ENCODE measurements around the gene ZNF19. TPM values are rescaled to one million over a fixed set of nuclear protein-coding genes. Genes with fewer than 3 reads are reported as not detected.

The ZNF19 gene
- total RNA-seq, 6 donors from 2014 or later = 9.4 to 44.0 (median 18.6) TPM

DNA sequence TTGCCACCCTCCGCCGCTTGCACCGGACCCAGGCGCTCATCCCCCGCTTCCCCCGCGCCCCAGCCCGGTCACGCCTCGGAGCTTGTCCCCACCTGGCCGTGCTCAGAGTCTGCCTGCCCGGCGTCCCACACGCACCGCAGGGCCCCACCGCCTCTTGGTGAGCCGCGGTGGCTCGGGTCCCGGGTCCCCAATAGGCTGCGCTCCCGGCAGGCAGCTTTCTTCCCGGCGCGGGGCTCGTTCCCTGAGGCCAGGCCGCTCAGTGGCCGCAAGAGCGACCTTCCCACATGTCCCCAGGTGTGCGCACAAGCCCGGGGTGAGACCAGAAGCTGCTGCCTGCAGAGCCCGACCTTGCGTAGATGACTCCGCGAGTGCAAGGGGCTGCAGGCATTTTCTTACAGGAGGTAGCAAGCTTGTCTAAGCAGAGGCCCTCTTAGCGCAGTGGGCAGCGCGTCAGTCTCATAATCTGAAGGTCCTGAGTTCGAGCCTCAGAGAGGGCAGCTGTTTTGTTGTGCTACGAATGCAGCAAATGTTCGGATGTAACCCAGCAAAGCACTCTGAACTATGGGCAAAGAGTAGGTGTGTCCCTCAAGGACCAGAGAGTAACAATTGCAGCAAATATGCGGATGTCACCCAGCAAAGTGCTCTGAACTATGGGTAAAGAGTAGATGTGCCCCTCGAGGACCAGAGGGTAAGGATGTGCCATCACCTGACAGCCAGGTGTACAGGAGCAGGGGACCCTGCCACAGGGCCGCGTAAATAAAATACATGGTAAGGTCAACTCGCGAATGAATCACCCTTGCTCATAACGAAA lies 62.9 kb downstream of the ZNF19 start:
- Histone ChIP-seq H3K36me3 (no peaks in the 10 kb centered on the region), H3K9me3 (no peaks in the 10 kb centered on the region), H3K4me1 (peaks cover 0 to 9% (median 0%) of the 10 kb centered on the region in 4 donors), H3K4me3 (peak overlapping the region in 1 of 4 donors; percentile 36), H3K27ac (no peak overlapping the region), H3K27me3 (peaks cover 0 to 7% (median 3%) of the 10 kb centered on the region in 4 donors)
- ATAC-seq (ENCODE audit: low FRiP score in 2 of 2) (peak in 1 of 2 donors; percentile 7), DNase-seq (peak in 1 of 2 donors; percentile 76)
- TF ChIP-seq, protein P1, sequence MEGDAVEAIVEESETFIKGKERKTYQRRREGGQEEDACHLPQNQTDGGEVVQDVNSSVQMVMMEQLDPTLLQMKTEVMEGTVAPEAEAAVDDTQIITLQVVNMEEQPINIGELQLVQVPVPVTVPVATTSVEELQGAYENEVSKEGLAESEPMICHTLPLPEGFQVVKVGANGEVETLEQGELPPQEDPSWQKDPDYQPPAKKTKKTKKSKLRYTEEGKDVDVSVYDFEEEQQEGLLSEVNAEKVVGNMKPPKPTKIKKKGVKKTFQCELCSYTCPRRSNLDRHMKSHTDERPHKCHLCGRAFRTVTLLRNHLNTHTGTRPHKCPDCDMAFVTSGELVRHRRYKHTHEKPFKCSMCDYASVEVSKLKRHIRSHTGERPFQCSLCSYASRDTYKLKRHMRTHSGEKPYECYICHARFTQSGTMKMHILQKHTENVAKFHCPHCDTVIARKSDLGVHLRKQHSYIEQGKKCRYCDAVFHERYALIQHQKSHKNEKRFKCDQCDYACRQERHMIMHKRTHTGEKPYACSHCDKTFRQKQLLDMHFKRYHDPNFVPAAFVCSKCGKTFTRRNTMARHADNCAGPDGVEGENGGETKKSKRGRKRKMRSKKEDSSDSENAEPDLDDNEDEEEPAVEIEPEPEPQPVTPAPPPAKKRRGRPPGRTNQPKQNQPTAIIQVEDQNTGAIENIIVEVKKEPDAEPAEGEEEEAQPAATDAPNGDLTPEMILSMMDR (IDR thresholded peaks at IDR 0.05) = no peak
- TF ChIP-seq POLR2A (IDR thresholded peaks at IDR 0.05) = no peak
- no peak for TF ChIP-seq POLR2AphosphoS5 (IDR thresholded peaks at IDR 0.05)
- no peak for TF ChIP-seq EP300 (IDR thresholded peaks at IDR 0.05)
- 4 to 5% methylated on average over 31 to 41 of the region's 48 CpGs for WGBS, 2 donors

DNA sequence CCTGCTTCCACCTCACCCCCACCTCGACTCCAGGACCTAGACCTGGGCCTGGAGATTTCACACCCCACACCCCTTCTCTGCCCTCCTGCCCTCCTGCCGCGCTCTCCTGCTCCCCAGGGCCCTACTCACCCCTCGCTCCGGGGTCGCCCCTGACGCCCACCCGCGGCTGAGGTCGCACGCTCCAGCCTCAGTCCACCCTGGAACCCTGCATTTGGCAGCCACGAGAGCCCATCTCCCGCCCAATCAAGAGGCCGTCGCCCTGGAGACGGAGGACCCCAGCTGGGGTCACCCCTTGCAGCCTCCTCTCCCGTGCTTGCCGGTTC lies 63.4 kb downstream of the ZNF19 start:
- no peak overlapping the region for H3K27ac ChIP-seq
- H3K4me3 ChIP-seq = peak overlapping the region in 1 of 4 donors; percentile 36
- peak in 1 of 2 donors; percentile 7 for ATAC-seq (ENCODE audit: low FRiP score in 2 of 2)
- 13 to 19% methylated on average over 16 of the region's 18 CpGs for WGBS, 2 donors
- H3K36me3 ChIP-seq = no peaks in the 10 kb centered on the region
- H3K4me1 ChIP-seq = peaks cover 0 to 9% (median 0%) of the 10 kb centered on the region in 4 donors
- TF ChIP-seq, protein P1 (IDR thresholded peaks at IDR 0.05) = no peak
- TF ChIP-seq POLR2AphosphoS5 (IDR thresholded peaks at IDR 0.05) = no peak
- TF ChIP-seq EP300 (IDR thresholded peaks at IDR 0.05) = no peak
- TF ChIP-seq POLR2A (IDR thresholded peaks at IDR 0.05) = no peak
- DNase-seq = no peak
- H3K27me3 ChIP-seq = peaks cover 0 to 7% (median 3%) of the 10 kb centered on the region in 4 donors
- H3K9me3 ChIP-seq = no peaks in the 10 kb centered on the region

DNA sequence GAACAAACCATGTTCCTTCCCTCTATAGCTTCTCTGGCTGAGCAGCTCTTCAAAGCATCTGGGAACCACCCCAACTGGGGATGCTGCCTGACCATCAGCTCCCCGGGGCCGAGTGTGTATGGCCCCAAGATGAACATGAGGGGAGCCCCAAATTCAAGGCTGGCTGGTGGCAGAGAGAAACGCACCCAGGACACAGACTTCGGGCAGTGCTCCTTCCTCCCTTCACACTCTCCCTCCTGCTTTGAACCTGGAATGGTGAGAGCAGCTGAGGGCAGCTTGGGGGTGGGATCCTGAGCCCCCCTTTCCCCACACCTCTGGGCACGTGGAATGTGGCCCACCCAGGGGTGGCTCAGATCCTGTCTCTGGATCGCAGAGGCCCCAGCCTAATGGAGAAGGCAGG lies 64.5 kb downstream of the ZNF19 start:
- H3K9me3 ChIP-seq = no peaks in the 10 kb centered on the region
- peaks cover 0 to 9% (median 0%) of the 10 kb centered on the region in 4 donors for H3K4me1 ChIP-seq
- 65 to 71% methylated on average over 4 to 6 of the region's 6 CpGs for WGBS, 2 donors
- no peak overlapping the region for H3K27ac ChIP-seq
- DNase-seq (no peak), ATAC-seq (ENCODE audit: low FRiP score in 2 of 2) (no peak)
- peaks cover 0 to 7% (median 3%) of the 10 kb centered on the region in 4 donors for H3K27me3 ChIP-seq
- no peak overlapping the region for H3K4me3 ChIP-seq
- no peaks in the 10 kb centered on the region for H3K36me3 ChIP-seq
- TF ChIP-seq, protein P1 (IDR thresholded peaks at IDR 0.05) = no peak
- no peak for TF ChIP-seq POLR2AphosphoS5 (IDR thresholded peaks at IDR 0.05)
- no peak for TF ChIP-seq POLR2A (IDR thresholded peaks at IDR 0.05)
- TF ChIP-seq EP300 (IDR thresholded peaks at IDR 0.05) = no peak

DNA sequence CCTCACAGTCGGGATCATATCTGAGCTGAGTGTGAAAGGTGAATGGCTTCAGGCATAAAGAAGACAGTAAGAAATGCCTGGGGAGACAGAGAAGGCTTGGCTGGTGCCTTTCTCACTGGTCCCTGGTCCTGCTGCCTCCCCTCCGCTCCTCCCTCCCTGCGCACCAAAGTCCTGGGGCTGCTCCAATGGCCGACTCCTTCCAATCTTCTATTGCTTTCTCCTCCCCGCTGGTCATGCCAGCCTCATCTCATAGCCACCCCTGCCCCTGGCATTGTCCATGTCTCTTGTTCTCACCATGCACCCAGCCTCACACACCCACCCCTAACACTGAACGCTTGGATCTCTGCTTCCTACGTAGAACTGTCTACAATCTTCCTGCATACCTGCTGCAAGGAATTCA lies 65.3 kb downstream of the ZNF19 start:
- no peaks in the 10 kb centered on the region for H3K36me3 ChIP-seq
- TF ChIP-seq POLR2A (IDR thresholded peaks at IDR 0.05) (no peak), POLR2AphosphoS5 (IDR thresholded peaks at IDR 0.05) (no peak), EP300 (IDR thresholded peaks at IDR 0.05) (no peak)
- H3K4me1 ChIP-seq = peaks cover 0 to 9% (median 0%) of the 10 kb centered on the region in 4 donors
- H3K27me3 ChIP-seq = peaks cover 0 to 7% (median 3%) of the 10 kb centered on the region in 4 donors
- WGBS, 2 donors = 76 to 78% methylated on average over 7 of the region's 7 CpGs
- ATAC-seq (ENCODE audit: low FRiP score in 2 of 2) (no peak), DNase-seq (no peak)
- no peak overlapping the region for H3K27ac ChIP-seq
- H3K9me3 ChIP-seq = no peaks in the 10 kb centered on the region
- no peak overlapping the region for H3K4me3 ChIP-seq

Other genes with a start within 250 kb of the ZNF19 start
- gene CMTR2, start 199.9 kb downstream of the ZNF19 start, total RNA-seq = 10 to 100 TPM in 5 of 6 donors, 1 to 10 TPM in 1; 9.3 to 24.5 (median 20.5) TPM
- gene CALB2, start 130.6 kb downstream of the ZNF19 start, total RNA-seq = 1 to 10 TPM in 4 of 6 donors, not detected in 2; 1.0 to 3.3 (median 2.3) TPM
- not detected for gene TLE7, start 47.3 kb downstream of the ZNF19 start, total RNA-seq
- 10 to 100 TPM in 3 of 6 donors, 1 to 10 TPM in 3; 7.1 to 28.3 (median 12.5) TPM for gene ZNF23, start 27.1 kb downstream of the ZNF19 start, total RNA-seq
- 1 to 10 TPM in 1 of 6 donors, under 1 TPM in 2, not detected in 3; 0.34 to 2.2 (median 0.98) TPM for gene CHST4, start 37.1 kb upstream of the ZNF19 start, total RNA-seq
- under 1 TPM in 4 of 6 donors, not detected in 2; 0.15 to 0.88 (median 0.54) TPM for gene TAT, start 87.8 kb upstream of the ZNF19 start, total RNA-seq
- 10 to 100 TPM in 4 of 6 donors, 1 to 10 TPM in 2; 5.5 to 24.1 (median 13.6) TPM for gene MARVELD3, start 136.9 kb upstream of the ZNF19 start, total RNA-seq
- 10 to 100 TPM in 2 of 6 donors, 1 to 10 TPM in 4; 4.2 to 12.6 (median 8.4) TPM for gene PHLPP2, start 235.4 kb upstream of the ZNF19 start, total RNA-seq

All from upper lobe of left lung (tissue), 6 donors.